Panc1 (cell line): ENCODE measurements around the gene GPD2.

Source experiments
- TCF7L2 ChIP-seq: IDR thresholded peaks from 2 replicates; pipeline ENCODE4 v1.6.1; 2011; ENCODE audit warnings: mild to moderate bottlenecking, low read depth, low read length, inconsistent platforms
- TF ChIP-seq, protein P1 (sequence below): fragments of 450-650 bp; IDR thresholded peaks from 2 replicates; pipeline ENCODE4 v1.5.1; 2017; ENCODE audit warnings: mild to moderate bottlenecking
- TF ChIP-seq, protein P2 (sequence below), 2 experiments: IDR thresholded peaks; 2 replicates each; pipeline ENCODE4 v1.6.1; 2011 to 2012; ENCODE audit warnings: low read depth in 2 of 2, control low read depth in 1 of 2, low read length in 1 of 2, mild to moderate bottlenecking in 1 of 2, moderate library complexity in 1 of 2; ENCODE audit not compliant: insufficient read depth in 1 of 2

DNA sequence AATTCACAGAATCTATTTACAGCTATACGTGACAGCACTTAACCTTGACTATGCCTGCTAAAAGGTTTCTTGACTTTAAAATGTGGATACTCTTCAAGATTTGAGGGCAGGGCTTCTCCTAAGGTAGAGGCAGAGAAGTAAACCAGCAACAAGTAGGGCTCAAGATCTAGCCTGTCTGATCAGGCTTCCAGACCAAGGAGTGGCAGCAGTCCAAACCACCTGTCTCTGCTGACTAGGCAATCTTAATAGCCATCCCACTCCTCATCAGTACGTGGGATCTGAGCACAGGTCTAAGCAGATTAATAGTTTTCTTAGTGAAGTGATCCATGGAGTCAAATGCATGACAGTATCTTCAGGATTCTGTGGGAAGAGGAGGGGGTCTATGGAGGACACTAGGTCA lies 100.4 kb downstream of the GPD2 start:
- TF ChIP-seq, protein P1, sequence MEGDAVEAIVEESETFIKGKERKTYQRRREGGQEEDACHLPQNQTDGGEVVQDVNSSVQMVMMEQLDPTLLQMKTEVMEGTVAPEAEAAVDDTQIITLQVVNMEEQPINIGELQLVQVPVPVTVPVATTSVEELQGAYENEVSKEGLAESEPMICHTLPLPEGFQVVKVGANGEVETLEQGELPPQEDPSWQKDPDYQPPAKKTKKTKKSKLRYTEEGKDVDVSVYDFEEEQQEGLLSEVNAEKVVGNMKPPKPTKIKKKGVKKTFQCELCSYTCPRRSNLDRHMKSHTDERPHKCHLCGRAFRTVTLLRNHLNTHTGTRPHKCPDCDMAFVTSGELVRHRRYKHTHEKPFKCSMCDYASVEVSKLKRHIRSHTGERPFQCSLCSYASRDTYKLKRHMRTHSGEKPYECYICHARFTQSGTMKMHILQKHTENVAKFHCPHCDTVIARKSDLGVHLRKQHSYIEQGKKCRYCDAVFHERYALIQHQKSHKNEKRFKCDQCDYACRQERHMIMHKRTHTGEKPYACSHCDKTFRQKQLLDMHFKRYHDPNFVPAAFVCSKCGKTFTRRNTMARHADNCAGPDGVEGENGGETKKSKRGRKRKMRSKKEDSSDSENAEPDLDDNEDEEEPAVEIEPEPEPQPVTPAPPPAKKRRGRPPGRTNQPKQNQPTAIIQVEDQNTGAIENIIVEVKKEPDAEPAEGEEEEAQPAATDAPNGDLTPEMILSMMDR, result no peak
- no peak for TF ChIP-seq TCF7L2
- TF ChIP-seq, protein P2, sequence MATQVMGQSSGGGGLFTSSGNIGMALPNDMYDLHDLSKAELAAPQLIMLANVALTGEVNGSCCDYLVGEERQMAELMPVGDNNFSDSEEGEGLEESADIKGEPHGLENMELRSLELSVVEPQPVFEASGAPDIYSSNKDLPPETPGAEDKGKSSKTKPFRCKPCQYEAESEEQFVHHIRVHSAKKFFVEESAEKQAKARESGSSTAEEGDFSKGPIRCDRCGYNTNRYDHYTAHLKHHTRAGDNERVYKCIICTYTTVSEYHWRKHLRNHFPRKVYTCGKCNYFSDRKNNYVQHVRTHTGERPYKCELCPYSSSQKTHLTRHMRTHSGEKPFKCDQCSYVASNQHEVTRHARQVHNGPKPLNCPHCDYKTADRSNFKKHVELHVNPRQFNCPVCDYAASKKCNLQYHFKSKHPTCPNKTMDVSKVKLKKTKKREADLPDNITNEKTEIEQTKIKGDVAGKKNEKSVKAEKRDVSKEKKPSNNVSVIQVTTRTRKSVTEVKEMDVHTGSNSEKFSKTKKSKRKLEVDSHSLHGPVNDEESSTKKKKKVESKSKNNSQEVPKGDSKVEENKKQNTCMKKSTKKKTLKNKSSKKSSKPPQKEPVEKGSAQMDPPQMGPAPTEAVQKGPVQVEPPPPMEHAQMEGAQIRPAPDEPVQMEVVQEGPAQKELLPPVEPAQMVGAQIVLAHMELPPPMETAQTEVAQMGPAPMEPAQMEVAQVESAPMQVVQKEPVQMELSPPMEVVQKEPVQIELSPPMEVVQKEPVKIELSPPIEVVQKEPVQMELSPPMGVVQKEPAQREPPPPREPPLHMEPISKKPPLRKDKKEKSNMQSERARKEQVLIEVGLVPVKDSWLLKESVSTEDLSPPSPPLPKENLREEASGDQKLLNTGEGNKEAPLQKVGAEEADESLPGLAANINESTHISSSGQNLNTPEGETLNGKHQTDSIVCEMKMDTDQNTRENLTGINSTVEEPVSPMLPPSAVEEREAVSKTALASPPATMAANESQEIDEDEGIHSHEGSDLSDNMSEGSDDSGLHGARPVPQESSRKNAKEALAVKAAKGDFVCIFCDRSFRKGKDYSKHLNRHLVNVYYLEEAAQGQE (IDR thresholded peaks at IDR 0.05; ENCODE audit: insufficient read depth in 1 of 2, low read depth in 2 of 2, low read length in 1 of 2), result no peak
